Measurements from ENCODE around the gene ATAD3B.
"Not testable (repeated sequence)": the region's sequence is repeated elsewhere in the genome, so short reads cannot be mapped to it uniquely, and the experiment has no call there.

Gene ATAD3B

GRCh38 chr1:1471389-1472052 lies at the start of gene ATAD3B:
TSS of gene ATAD3B (plus strand) at chr1:1471765. CDS start at chr1:1471885, 120 bp downstream.
- DNase-seq (ENCODE audit: low read depth), result peak; percentile 90

GRCh38 chr1:1421907-1422464 lies 49.6 kb upstream of the ATAD3B start:
- DNase-seq (ENCODE audit: low read depth), result no peak

DNA sequence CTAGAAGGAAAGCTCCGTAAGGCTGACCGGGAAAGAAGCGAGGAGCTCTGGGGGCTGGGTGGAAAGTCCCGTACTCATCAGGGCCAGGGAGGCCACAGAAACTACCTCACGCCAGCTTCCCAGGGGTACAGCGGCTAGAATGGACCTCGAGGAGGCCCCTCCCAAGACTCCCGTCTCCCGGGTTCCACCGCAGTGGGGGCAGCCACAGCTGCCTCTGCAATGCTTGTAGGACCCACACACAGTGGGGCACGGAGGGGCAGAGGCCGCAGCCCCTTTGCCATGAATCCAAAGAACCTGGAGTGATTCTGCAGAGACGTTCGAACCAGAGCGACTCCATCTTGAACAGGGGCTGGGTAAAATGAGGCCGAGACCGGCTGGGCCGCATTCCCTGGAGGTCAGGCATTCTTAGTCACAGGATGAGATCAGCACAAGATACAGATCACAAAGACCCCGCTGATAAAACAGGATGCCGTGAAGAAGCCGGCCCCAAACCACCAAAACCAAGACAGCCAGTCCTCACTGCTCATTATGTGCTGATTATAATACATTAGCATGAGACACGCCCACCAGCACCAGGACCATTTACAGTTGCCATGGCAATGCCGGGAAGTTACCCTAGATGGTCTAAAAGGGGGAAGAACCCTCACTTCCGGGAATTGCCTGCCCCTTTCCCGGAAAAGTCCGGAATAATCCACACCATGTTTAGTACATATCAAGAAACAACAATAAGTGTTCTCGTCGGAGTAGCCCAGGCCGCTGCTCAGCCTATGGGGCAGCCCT lies 48.9 kb upstream of the ATAD3B start:
- peak; percentile 78 for DNase-seq (ENCODE audit: low read depth)

- DNase-seq (ENCODE audit: low read depth), result no peak
Measured at GRCh38 chr1:1423245-1423597, 48.3 kb upstream of the ATAD3B start.

GRCh38 chr1:1424707-1425106 lies 46.9 kb upstream of the ATAD3B start:
- no peak for DNase-seq (ENCODE audit: low read depth)

- no peak for DNase-seq (ENCODE audit: low read depth)
Measured at GRCh38 chr1:1425426-1425752, 46.2 kb upstream of the ATAD3B start.

GRCh38 chr1:1425753-1426495 lies 45.6 kb upstream of the ATAD3B start:
- DNase-seq (ENCODE audit: low read depth), result no peak

GRCh38 chr1:1426496-1427105 lies 45.0 kb upstream of the ATAD3B start:
- DNase-seq (ENCODE audit: low read depth), result no peak

GRCh38 chr1:1427106-1427819 lies 44.3 kb upstream of the ATAD3B start:
- DNase-seq (ENCODE audit: low read depth), result no peak

GRCh38 chr1:1427820-1428148 lies 43.8 kb upstream of the ATAD3B start:
- DNase-seq (ENCODE audit: low read depth), result no peak

GRCh38 chr1:1428174-1428573 lies 43.4 kb upstream of the ATAD3B start:
- DNase-seq (ENCODE audit: low read depth), result no peak

GRCh38 chr1:1428967-1429366 lies 42.6 kb upstream of the ATAD3B start:
- DNase-seq (ENCODE audit: low read depth), result not testable (repeated sequence)

GRCh38 chr1:1429671-1430073 lies 41.9 kb upstream of the ATAD3B start:
- no peak for DNase-seq (ENCODE audit: low read depth)

DNA sequence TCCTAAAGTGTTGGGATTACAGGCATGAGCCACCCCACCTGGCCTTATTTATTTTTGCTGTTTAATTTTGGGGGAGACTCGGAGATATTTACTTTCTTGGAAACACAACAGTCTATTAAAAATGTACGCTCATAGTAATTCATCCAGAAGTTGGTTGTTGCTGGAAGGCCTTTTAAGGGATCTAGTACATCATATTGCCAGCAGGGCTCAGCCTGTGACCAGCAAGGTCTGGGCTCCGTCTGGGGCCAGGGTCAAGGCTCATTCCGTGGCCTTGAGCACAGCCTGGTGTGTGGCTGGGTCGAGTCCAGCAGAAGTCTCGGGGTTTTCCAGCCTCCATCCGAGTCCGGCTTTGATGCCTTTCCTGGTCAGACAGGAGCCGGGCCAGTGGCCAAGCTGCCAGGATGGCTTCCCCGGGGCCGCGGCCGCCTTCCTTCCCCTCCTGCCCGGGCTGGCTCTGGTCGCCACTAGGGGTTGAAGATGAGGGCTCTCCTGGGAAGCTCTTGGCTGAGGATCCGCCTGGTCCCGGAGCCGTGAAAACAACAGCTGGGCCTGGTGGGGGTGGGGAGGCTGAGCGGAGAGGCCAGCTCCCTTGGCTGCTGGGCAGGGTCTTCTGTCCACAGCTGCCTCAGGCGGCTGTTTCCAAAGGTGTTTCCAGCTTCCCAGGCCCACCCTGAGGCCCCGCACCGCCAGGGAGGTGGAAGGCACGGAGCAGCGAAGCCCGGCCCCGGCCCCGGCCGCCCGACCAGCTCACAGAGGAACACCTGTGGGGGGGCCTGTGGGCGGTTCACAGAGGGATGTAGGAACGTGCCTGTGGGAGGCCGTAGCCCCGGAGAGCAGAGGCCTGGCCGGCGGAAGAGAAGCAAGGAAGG lies 41.2 kb upstream of the ATAD3B start:
- no peak for DNase-seq (ENCODE audit: low read depth)

- DNase-seq (ENCODE audit: low read depth), result no peak
Measured at GRCh38 chr1:1430992-1431844, 40.3 kb upstream of the ATAD3B start.

GRCh38 chr1:1431845-1432273 lies 39.7 kb upstream of the ATAD3B start:
- no peak for DNase-seq (ENCODE audit: low read depth)

- no peak for DNase-seq (ENCODE audit: low read depth)
Measured at GRCh38 chr1:1432274-1432950, 39.2 kb upstream of the ATAD3B start.

- no peak for DNase-seq (ENCODE audit: low read depth)
Measured at GRCh38 chr1:1432951-1433803, 38.4 kb upstream of the ATAD3B start.
